Neural cell (in vitro differentiated cells): Measurements from ENCODE around the gene SIGLEC10.

Source experiments
- EP300 ChIP-seq: fragments of 450-650 bp; conservative IDR thresholded peaks from 2 replicates; pipeline ENCODE4 v1.6.1; 2014; ENCODE audit warnings: antibody characterized with exemption, mild to moderate bottlenecking, moderate library complexity; ENCODE audit not compliant: poor library complexity, severe bottlenecking
- EZH2 ChIP-seq: fragments of 200-600, 300-800 bp; shearing (Covaris generic), sonication (generic); IDR thresholded peaks from 2 replicates; pipeline ENCODE4 v1.6.1; 2014; ENCODE audit warnings: antibody characterized with exemption, low read length, borderline replicate concordance, mild to moderate bottlenecking; ENCODE audit not compliant: insufficient read depth, poor library complexity, severe bottlenecking
- MXI1 ChIP-seq: fragments of 450-650 bp; conservative IDR thresholded peaks from 2 replicates; pipeline ENCODE4 v1.6.1; 2014; ENCODE audit warnings: antibody characterized with exemption, mild to moderate bottlenecking; ENCODE audit not compliant: poor library complexity, severe bottlenecking
- POLR2AphosphoS5 ChIP-seq: IDR thresholded peaks from 2 replicates; pipeline ENCODE4 v1.6.1; 2012
- RAD21 ChIP-seq: fragments of 450-650 bp; conservative IDR thresholded peaks from 2 replicates; pipeline ENCODE4 v1.6.1; 2014; ENCODE audit warnings: antibody characterized with exemption, mild to moderate bottlenecking, moderate library complexity
- SMC3 ChIP-seq: fragments of 450-650 bp; conservative IDR thresholded peaks from 2 replicates; pipeline ENCODE4 v1.6.1; 2014; ENCODE audit warnings: antibody characterized with exemption, mild to moderate bottlenecking, moderate library complexity; ENCODE audit not compliant: poor library complexity
- TAF1 ChIP-seq: IDR thresholded peaks from 2 replicates; pipeline ENCODE4 v1.6.1; 2012; ENCODE audit warnings: low read depth
- TF ChIP-seq, protein P1 (sequence below): fragments of 450-650 bp; IDR thresholded peaks from 2 replicates; pipeline ENCODE4 v1.5.1; 2014; ENCODE audit warnings: antibody characterized with exemption, mild to moderate bottlenecking, moderate library complexity; ENCODE audit not compliant: poor library complexity, severe bottlenecking
- TF ChIP-seq, protein P2 (sequence below): IDR thresholded peaks from 2 replicates; pipeline ENCODE4 v1.6.1; 2012; ENCODE audit warnings: borderline replicate concordance

DNA sequence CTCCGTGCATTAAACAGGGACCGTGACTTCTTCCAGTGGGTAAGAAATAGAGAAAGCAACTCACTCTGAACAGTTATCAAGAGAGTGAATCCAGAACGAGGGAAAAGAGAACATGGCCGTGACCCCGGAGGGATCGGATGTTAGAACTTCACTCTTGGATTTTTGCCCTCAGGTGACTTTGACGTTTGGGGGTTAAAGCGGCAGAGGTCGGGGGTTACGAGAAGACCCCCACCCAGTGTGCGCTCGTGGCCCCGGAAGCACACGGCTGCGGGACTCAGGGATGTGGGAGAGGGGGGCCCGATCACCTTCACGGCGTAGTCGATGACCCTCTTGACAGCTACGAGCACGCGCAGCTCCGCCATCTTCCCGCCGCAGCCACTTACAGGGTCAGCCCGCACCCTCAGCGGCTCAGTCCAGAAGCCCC is 51.5 kb downstream of the SIGLEC10 start, which contains the start of gene ETFB:
- peak; percentile 69 for TF ChIP-seq TAF1
- TF ChIP-seq EZH2: no peak
- TF ChIP-seq, protein P1, sequence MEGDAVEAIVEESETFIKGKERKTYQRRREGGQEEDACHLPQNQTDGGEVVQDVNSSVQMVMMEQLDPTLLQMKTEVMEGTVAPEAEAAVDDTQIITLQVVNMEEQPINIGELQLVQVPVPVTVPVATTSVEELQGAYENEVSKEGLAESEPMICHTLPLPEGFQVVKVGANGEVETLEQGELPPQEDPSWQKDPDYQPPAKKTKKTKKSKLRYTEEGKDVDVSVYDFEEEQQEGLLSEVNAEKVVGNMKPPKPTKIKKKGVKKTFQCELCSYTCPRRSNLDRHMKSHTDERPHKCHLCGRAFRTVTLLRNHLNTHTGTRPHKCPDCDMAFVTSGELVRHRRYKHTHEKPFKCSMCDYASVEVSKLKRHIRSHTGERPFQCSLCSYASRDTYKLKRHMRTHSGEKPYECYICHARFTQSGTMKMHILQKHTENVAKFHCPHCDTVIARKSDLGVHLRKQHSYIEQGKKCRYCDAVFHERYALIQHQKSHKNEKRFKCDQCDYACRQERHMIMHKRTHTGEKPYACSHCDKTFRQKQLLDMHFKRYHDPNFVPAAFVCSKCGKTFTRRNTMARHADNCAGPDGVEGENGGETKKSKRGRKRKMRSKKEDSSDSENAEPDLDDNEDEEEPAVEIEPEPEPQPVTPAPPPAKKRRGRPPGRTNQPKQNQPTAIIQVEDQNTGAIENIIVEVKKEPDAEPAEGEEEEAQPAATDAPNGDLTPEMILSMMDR: no peak
- TF ChIP-seq EP300: no peak
- no peak for TF ChIP-seq MXI1
- no peak for TF ChIP-seq POLR2AphosphoS5
- TF ChIP-seq, protein P2, sequence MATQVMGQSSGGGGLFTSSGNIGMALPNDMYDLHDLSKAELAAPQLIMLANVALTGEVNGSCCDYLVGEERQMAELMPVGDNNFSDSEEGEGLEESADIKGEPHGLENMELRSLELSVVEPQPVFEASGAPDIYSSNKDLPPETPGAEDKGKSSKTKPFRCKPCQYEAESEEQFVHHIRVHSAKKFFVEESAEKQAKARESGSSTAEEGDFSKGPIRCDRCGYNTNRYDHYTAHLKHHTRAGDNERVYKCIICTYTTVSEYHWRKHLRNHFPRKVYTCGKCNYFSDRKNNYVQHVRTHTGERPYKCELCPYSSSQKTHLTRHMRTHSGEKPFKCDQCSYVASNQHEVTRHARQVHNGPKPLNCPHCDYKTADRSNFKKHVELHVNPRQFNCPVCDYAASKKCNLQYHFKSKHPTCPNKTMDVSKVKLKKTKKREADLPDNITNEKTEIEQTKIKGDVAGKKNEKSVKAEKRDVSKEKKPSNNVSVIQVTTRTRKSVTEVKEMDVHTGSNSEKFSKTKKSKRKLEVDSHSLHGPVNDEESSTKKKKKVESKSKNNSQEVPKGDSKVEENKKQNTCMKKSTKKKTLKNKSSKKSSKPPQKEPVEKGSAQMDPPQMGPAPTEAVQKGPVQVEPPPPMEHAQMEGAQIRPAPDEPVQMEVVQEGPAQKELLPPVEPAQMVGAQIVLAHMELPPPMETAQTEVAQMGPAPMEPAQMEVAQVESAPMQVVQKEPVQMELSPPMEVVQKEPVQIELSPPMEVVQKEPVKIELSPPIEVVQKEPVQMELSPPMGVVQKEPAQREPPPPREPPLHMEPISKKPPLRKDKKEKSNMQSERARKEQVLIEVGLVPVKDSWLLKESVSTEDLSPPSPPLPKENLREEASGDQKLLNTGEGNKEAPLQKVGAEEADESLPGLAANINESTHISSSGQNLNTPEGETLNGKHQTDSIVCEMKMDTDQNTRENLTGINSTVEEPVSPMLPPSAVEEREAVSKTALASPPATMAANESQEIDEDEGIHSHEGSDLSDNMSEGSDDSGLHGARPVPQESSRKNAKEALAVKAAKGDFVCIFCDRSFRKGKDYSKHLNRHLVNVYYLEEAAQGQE: no peak
- TF ChIP-seq RAD21: no peak
- no peak for TF ChIP-seq SMC3
